Skeletal muscle cell (primary cell): ENCODE results near the gene GUCY2F.

ENCODE experiments used
- DNase-seq: peaks from one replicate; pipeline ENCODE4 v3.0.0-alpha.2; 2010; ENCODE audit warnings: low read depth
- H3K4me3 ChIP-seq: 2 replicates; pipeline ENCODE4 v1.5.1; 2011; ENCODE audit warnings: low read depth, mild to moderate bottlenecking, control low read depth, low read length, moderate library complexity

The GUCY2F gene

DNA sequence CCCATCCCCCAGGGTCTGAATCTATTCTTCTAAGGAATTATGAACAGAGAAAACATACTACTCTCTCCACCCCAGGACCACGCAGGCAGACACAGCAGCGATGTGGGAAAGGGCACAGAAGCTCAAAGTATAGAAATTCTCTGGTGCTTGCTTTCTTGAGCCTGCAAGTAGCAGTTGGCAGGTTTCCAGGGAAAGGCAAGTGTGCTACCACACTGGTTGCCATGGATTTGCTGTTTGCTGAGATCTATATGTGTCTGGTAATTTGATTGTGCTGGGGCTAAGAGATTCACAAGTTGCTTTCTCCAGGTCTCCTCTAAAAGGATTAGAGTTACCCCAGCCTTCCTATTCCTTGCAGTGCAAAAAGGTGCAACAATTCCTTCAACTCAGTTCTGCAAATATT lies 83.1 kb downstream of the GUCY2F start:
- no peak overlapping the region for H3K4me3 ChIP-seq
- DNase-seq = no peak

DNA sequence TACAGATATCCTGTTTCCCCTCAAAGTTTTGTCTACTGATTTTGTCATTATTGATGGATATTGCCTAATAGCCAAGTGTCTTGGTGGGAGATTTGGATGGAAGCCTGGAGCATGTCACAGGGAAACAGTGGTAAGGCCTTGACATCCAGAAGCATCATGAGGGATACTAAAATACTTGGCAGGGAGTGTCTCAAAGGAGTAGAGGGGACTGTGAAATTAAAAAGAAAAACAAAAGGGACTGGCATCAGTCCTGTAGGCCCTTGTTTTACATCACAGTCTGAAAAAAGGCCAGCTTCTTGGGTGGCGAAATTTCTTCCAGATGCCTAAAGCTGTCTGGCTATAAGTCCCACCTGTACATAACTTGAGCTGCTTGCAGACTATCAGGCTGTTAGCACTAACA lies 83.8 kb downstream of the GUCY2F start:
- no peak for DNase-seq
- no peak overlapping the region for H3K4me3 ChIP-seq

DNA sequence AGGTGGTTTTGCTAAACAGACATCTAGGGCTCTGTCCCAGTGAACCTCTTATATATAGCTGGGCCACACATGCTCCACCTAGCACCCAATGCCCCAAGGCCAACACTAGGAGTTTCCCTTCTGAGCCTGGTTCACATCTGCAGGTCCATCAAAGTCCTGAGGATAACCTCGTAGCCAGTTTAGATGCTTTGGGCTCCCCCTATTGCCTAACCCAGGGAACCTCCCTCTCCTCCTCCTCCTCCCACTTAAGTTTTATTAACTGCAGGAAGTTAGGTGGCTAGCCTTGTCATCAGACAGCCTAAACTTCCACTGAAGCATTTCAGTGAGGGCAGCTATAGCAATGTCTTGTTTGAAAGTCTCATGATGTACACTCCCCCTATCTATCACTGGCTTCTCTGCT lies 88.0 kb downstream of the GUCY2F start:
- H3K4me3 ChIP-seq = no peak overlapping the region
- no peak for DNase-seq

DNA sequence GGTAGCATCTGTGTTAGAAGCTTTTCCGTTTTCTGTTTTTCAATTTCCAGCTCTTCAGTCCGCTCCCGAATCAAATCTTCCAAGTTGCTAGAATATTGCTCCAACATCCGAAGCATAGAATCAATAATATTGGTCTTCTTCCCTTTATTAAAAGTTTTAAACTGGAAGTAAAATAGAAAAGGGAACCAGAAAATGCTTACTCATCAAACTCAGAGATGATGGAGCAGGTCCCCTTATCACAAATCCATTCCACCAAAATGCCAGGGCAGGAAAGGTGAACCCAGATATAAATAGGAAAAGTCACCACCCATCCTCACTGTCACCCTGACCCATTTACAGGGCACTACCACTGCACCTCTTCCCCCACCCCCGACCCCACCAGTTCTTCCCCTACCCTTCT lies 89.0 kb downstream of the GUCY2F start:
- no peak overlapping the region for H3K4me3 ChIP-seq
- no peak for DNase-seq

DNA sequence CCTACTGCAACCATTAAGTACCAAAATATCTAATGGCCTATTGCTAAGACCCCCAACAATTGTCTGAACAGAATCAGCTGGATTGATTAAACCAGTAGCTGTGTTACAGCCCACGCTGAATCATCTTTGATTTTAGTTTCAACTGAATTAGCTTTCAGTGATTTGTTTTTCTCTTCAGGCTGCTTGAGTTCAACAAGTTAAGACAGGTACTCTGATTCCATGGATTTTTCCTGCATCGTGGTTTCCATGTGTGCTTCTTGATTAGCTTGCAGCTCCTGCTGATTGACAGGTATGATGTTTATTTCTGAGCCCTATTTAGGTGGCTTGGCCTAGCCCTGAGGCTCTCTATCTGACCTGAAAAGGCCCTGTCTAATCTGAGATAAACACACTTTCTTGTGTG lies 91.3 kb downstream of the GUCY2F start:
- DNase-seq = no peak
- no peak overlapping the region for H3K4me3 ChIP-seq

DNA sequence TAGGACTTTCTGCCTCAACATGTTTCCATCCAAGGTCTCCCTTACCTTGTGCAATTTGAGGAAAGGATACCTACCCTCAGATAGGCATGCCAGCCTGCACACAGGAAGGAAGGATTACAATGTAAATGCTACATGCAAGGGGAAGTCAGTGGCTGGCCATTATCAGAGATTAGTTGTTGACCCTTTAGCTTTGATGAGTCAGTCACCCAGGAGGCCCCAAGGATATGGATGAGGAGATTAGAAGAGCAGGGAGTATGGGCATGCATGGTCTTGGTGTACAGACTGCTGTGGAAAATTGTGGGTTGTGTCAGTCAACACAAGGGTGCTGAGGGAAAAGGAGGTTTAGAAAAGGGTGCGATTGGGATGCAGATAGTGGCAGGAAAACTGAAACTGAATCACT lies 92.0 kb downstream of the GUCY2F start:
- no peak for DNase-seq
- H3K4me3 ChIP-seq = no peak overlapping the region

DNA sequence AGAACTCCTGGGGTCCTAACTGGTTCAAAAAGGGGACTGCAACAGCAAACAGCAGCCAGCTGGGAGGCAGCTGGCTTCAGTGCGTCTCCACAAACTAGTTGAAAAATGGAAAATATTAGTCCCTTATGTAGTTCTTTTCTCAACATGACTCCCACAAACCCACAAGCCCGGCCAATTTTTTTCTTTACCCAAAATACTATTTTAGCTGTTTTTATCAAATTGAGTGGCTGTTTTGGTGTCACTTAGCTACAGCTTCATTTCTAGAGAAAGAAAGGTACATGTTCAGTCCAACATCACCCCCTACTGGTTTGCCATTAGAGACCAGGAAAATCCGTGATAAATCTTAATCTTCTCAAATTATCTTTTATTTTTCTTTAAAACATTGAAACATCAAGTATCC lies 97.2 kb downstream of the GUCY2F start:
- DNase-seq = no peak
- no peak overlapping the region for H3K4me3 ChIP-seq

DNA sequence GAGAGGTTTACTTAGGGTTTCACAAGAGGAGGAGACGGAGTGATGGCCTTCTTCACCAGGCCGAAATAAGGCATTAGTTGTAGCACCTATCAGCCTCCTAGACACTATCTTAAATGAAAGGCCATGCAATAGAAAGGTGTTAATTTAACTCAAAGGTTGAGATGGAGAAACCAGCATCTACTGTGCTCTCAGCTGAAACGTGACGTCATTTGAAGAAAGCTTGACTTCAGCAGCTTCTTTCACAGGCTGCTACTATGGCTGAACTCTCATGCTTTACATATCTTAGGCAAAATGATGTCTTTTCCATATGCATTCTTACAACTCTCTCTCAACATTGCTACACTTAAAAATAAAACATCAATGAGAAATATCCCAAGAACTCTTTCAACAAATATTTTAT lies 99.6 kb downstream of the GUCY2F start:
- DNase-seq = no peak
- no peak overlapping the region for H3K4me3 ChIP-seq

DNA sequence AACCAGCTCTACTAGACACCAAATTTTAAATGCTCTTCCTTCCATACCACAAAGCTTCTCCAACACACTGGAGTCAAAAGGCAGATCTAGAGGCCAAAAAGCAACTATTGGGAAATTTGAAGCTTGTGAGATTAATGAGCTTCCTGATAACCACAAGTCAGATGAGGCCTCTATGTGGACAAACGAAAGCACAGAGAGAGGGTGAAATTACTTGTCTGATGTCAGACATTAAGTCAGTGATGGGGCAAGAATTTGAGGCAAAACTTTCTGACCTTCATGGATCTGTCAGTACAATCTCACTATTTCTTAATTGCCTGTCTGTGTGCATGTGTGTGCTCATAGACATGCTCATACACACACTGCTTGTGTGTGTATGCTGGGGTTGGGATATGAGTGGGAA lies 103.6 kb downstream of the GUCY2F start:
- H3K4me3 ChIP-seq = no peak overlapping the region
- no peak for DNase-seq

DNA sequence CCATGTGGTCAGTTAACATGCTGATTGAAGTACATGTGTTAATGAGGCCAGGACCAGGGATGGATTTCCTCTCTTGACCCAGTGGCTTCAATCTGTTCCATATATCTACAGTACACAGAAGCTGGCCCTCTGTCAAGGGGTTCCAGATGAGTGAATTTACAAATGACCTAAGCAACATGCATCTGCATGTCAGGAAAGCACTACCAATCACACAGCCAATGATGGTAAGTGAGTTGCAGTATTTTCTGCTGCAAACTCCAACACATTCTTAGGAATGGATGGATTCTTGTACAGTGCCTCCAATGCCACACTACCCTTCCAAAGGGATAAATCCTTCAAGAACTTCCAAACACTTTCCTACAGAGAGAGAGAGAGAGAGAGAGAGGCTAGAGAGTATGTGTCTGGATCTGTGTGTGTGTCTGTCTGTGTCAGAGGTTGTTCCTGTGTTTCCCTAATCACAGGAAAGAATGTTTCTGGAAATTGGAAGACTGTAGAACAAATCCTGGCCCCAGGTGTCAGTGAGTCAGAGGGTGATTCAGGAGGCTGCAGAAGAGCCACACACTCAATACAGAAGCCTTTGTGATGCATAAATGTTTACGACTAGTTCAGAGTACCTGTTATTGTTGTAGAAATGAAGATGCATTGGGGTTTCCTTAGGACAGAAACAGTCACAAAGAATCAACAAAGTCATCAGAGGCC lies 107.5 kb downstream of the GUCY2F start:
- no peak for DNase-seq
- no peak overlapping the region for H3K4me3 ChIP-seq

DNA sequence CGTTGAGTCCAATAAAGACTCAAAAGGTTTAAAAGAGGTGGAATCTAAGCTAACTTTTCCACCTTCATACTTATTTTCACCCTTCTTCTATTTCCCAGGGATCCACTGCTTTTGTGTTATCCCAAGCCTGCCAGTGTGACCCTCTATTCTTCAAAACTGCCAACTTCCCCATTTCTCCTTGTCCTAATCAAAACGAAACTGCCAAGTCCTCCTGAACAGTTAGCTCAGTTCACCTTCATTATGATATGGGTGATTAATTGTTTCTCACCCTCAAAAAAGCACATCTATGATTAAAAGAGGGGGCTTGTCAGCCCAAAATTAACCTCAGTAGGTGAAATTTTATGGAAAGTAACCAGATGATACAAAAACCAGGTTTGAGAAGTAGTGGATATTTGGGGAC lies 108.4 kb downstream of the GUCY2F start:
- no peak for DNase-seq
- no peak overlapping the region for H3K4me3 ChIP-seq

DNA sequence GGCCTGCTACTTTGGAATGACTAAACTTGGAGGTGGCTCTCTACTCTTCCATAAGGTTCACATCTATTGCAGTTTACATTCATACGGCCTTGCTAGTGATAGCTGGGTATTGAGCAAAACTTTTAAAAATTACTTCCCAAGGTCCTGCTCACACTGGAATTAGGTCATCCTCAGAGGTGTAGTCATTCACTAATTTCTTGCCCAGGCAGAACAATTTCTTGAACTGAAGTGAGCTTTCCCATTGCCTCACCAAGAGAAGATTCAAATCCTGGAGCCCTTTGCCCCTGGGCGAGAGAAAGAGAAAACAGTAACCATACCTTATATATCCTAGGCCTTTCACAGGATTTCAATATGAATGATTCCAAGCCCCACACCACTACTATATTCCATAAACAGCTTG lies 109.2 kb downstream of the GUCY2F start:
- no peak for DNase-seq
- H3K4me3 ChIP-seq = no peak overlapping the region

DNA sequence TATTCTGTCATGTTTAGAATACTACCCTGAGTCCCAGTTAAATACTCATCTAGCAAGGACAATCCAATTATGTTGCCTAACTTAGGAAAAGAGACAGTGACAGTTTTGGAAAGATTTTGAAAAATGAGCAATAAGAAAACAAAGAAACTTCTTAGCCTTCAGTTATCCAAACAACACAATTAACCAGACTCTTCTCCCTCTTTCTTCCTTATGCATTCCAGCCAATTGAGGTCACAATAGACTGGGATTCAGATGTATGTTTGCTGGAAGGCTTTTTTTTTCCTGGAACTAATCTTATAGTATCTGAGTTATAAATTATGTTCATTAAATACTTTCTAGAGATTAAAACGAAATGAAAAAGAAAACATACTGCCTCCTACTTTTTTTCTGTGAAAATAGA lies 109.6 kb downstream of the GUCY2F start:
- DNase-seq = no peak
- no peak overlapping the region for H3K4me3 ChIP-seq

DNA sequence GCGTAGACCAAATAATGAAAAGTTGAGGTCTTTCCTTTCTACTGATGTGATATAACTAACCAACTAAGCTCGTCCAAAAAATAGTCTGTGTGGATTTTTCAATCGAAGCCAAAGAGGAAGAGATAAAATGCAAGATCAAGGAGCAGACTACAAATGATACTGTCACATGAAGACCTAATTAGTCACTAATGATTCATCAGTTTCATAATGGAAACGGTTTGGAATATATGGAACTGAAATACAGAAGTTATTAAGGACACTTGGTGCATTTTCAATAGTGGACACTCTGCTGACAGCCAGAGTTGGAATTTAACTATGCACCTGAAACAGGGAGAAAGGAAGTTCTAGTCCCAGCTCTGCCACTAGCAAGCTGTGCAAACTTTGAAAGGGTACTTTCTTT lies 119.8 kb downstream of the GUCY2F start:
- no peak overlapping the region for H3K4me3 ChIP-seq
- DNase-seq = no peak

DNA sequence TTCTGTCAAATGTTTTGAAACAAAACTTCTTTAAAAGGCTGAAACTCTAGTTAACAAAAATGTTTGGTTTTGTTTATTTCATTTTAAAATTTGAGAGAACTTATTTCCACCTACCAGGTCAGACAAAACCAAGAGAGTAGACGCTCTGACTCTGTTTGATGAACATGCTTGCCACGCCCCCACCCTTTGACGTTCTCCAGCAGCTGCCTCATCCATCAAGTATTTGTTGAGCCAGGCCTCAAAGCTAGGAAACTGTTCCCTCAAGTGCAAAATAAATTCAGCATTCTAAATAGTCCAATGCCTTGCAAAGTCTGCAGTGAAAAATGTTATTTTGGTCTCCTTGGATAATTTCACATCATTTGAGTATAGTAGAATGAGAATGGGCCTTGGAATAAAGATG lies 121.6 kb downstream of the GUCY2F start:
- no peak overlapping the region for H3K4me3 ChIP-seq
- no peak for DNase-seq

DNA sequence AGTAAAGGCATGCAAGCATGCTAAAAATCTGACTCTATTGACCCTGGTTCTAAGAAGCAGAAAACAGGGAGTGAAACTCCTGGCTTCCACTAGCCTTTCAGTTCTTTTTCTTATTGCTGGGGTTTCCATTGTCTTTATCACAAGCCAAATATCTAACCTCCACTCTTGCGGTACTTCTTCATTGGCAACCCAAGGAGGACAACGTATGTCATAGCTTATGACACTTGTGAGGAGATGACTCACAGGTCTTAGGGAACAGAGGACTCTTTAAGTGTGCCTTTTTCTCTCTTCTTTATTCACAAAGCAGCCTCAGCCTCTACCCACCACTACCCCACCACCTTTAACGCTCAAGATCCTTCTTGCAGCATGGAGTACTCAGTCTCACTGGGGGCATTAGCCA lies 124.2 kb downstream of the GUCY2F start:
- DNase-seq = no peak
- H3K4me3 ChIP-seq = no peak overlapping the region

DNA sequence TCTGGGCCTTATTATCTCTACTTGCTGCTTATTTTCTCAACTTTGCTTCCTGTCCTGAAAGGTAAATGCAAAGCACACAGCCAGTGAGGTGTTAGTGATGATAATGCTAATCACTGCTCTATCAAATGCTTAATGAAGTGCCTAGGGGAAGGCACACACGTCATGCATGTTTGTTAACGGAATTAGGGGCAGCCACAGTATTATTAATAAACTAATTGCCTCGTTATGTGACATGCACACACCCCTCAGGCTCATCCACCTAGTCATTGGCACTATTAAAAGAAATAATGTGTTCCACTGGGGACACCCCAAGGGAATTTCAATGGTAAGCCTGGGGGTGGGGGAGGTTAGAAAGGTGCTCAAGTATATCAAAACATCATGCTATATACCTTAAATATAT lies 125.2 kb downstream of the GUCY2F start:
- no peak for DNase-seq
- no peak overlapping the region for H3K4me3 ChIP-seq

DNA sequence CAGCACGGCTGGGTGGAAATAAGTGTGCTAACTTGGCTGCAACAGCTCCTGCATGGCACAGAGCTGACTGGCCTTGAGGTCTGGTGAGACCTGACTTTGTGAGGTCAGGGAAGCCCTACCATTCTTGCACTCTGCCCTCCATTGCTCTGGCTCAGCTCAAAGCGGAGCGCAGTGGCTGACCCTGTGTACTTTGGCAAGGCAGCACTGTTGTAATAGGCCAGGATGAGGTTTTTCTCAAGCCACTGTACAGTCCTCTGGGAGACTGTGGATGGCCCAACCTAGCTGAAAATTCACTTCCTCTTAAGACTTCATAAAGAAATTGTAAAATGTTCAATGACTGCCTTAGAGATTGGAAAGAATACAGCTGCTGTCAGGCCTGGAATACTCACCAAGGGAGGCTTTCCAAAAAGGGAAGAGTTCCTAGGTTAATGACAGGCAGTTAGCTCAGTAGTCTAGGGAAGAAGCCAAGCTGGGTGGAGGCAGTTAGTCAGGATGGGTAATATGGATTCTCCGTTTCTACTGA lies 129.8 kb downstream of the GUCY2F start:
- peak; percentile 43 for DNase-seq
- H3K4me3 ChIP-seq = no peak overlapping the region

DNA sequence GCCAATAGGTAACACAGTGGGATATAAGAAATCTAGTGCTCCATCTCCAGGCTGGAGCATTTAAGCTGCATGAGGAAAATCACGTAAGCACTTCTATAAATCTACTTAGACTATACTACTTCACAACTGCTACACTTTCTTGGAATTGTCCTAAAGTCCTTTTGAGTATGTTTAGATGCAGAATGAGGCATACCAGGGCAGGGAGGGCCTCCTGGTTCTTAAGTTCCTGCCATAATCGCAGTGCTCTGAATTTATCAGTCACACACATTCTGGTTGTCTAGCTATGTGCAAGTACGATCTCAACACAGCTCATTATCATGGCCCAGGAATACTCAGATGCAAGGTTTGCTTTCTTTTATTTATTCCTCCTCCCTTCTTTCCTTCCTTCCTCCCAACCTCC lies 130.3 kb downstream of the GUCY2F start:
- DNase-seq = no peak
- H3K4me3 ChIP-seq = no peak overlapping the region

DNA sequence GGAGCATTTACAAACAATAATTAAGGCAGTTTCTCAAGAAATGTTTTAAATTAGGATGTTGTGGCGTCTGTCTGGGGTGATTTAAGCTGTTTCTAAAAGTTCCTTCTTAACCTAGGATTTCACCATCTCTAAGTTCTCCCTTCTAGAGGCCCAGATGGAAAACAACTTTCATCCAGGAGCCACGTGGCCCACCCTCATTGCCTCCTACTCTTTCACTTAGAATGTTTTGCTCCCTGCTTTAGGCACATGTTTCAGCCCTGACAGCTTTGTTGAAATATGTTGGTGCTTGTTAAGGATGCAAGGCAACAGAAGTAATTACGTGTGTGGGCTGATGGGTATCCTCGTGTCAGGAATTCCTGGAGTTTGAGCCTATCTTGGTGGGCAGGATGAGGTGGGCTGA lies 131.3 kb downstream of the GUCY2F start:
- no peak for DNase-seq
- no peak overlapping the region for H3K4me3 ChIP-seq

DNA sequence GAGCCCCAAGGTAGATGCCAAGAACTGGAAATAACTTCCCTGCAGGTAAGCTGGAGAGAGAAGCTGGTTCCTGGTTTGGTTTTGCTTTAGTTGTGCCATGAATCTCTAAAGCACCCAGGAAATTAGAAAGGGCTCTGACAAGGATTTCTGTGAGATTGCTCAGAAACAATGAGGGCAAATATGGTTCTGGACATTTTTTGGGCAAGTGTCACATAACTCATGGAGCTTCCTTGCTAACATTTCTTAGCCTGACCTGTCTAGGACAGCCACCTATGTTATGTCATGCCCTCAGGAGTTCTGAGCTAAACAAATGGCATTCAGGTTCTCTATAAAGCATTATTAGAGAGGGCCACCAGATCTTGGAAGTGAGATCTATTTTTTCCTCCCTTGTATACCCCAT lies 131.8 kb downstream of the GUCY2F start:
- no peak overlapping the region for H3K4me3 ChIP-seq
- DNase-seq = no peak

DNA sequence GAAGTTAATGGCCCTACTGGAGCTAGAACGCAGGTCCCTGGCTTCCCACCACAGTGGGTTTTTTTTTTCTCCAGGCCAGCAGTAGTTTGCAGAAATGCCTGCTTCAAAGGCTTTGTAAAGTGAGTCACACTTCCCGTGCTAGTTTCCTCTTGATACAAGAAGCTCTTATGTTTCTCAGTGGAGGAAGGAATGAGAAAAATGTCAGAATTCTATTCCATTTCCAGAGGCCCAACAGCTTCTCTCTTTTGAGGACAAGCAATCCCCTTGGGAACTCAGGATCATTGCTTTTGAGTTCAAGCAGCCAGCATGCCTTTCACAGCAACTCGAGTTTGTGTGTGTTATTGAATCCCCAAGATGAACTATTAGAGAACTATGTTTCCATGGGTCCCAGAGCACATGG lies 134.3 kb downstream of the GUCY2F start:
- peak; percentile 31 for DNase-seq
- no peak overlapping the region for H3K4me3 ChIP-seq
